GM12801 (cell line): ENCODE data around the gene PRR7.

Source experiments
- CTCF ChIP-seq: IDR thresholded peaks from one replicate; pipeline ENCODE4 v1.5.1; 2011; ENCODE audit warnings: control low read depth; ENCODE audit not compliant: insufficient read length; ENCODE audit errors: extremely low read depth

The PRR7 gene

GRCh38 chr5:177419046-177419445 is 27.6 kb upstream of the PRR7 start:
- TF ChIP-seq CTCF = no peak

GRCh38 chr5:177421062-177421798 is 25.4 kb upstream of the PRR7 start:
- TF ChIP-seq CTCF = no peak

- TF ChIP-seq CTCF = no peak
Measured at GRCh38 chr5:177423671-177424070, 22.9 kb upstream of the PRR7 start.

GRCh38 chr5:177425196-177425800 is 21.3 kb upstream of the PRR7 start:
- TF ChIP-seq CTCF = no peak

- no peak for TF ChIP-seq CTCF
Measured at GRCh38 chr5:177425801-177426565, 20.6 kb upstream of the PRR7 start.

- no peak for TF ChIP-seq CTCF
Measured at GRCh38 chr5:177426566-177427210, 19.9 kb upstream of the PRR7 start, which contains the start of gene GRK6. Gene GRK6 (plus strand): TSS chr5:177426676. CDS start chr5:177426846, 170 bp downstream.
